ENCODE results near the gene SIGLEC5. TPM values are rescaled to one million over a fixed set of nuclear protein-coding genes. Genes with fewer than 3 reads are reported as not detected.
A peak's percentile ranks its signal among the peaks of the same experiment; 100 is the strongest.

SIGLEC5 gene
- total and polyA plus RNA-seq, 4 donors: 0.42 to 0.70 TPM; not detected in 2

DNA sequence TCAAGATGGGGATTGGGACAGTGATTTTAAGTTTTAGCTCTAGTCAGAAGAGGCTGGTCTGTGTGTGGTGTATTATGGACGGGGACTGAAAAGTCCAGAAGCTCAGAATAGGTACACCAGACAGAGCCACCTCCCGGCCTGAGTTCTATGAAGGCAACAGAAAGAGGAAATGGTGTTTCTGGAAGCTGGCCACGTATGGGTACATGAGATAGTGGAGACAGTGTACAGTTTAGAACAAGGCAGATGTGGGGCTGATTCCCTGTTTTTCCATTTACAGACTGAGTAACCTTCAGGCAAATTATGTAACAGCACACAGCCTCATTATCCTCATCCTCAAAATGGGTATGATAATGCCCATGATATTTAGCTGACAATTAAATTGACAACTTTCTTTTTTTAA is 57.8 kb downstream of the SIGLEC5 start:
- no peak for TF ChIP-seq YY1 (IDR thresholded peaks at IDR 0.05)
- TF ChIP-seq JUND (IDR thresholded peaks at IDR 0.05): no peak
- TF ChIP-seq, protein P1, sequence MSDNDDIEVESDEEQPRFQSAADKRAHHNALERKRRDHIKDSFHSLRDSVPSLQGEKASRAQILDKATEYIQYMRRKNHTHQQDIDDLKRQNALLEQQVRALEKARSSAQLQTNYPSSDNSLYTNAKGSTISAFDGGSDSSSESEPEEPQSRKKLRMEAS (IDR thresholded peaks at IDR 0.05): no peak
- TF ChIP-seq, protein P2, sequence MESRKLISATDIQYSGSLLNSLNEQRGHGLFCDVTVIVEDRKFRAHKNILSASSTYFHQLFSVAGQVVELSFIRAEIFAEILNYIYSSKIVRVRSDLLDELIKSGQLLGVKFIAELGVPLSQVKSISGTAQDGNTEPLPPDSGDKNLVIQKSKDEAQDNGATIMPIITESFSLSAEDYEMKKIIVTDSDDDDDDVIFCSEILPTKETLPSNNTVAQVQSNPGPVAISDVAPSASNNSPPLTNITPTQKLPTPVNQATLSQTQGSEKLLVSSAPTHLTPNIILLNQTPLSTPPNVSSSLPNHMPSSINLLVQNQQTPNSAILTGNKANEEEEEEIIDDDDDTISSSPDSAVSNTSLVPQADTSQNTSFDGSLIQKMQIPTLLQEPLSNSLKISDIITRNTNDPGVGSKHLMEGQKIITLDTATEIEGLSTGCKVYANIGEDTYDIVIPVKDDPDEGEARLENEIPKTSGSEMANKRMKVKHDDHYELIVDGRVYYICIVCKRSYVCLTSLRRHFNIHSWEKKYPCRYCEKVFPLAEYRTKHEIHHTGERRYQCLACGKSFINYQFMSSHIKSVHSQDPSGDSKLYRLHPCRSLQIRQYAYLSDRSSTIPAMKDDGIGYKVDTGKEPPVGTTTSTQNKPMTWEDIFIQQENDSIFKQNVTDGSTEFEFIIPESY (IDR thresholded peaks at IDR 0.05): no peak
- TF ChIP-seq RAD21 (IDR thresholded peaks at IDR 0.05): no peak
- TF ChIP-seq, protein P3, sequence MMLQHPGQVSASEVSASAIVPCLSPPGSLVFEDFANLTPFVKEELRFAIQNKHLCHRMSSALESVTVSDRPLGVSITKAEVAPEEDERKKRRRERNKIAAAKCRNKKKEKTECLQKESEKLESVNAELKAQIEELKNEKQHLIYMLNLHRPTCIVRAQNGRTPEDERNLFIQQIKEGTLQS (IDR thresholded peaks at IDR 0.05): no peak
- TF ChIP-seq HNF4G (IDR thresholded peaks at IDR 0.05): no peak
- TF ChIP-seq EGR1 (IDR thresholded peaks at IDR 0.05; ENCODE audit: low read depth in 2 of 2): no peak
- no peak for TF ChIP-seq HNF4A (conservative IDR thresholded peaks at IDR 0.05)
- no peak for TF ChIP-seq SP1 (IDR thresholded peaks at IDR 0.05)
- TF ChIP-seq RXRA (IDR thresholded peaks at IDR 0.05): no peak
- TF ChIP-seq TAF1 (conservative IDR thresholded peaks at IDR 0.05): no peak
- no peak for DNase-seq (ENCODE audit: low spot score)
- 71% methylated on average over 3 of the region's 3 CpGs for WGBS
- no peak overlapping the region for H3K9ac ChIP-seq (ENCODE audit: low read depth in 1 of 2, low read length in 2 of 2)
- no peak overlapping the region for H3K27ac ChIP-seq (ENCODE audit: low read depth in 1 of 2, low read length in 2 of 2)
- peak overlapping the region in 2 of 3 donors; percentile 71 to 85 for H3K4me3 ChIP-seq (ENCODE audit: low read depth in 1 of 3, low read length in 3 of 3)
- peaks cover 0 to 2% (median 0%) of the 10 kb centered on the region in 4 donors for H3K9me3 ChIP-seq (ENCODE audit: control insufficient read depth in 4 of 4, low read length in 3 of 4)
- H3K36me3 ChIP-seq (ENCODE audit: control insufficient read depth in 4 of 4, insufficient read depth in 3 of 4, low read depth in 1 of 4, low read length in 3 of 4): peaks cover 3 to 25% (median 17%) of the 10 kb centered on the region in 4 donors
- H3K27me3 ChIP-seq (ENCODE audit: control insufficient read depth in 4 of 4, insufficient read depth in 4 of 4, low read length in 3 of 4): peaks cover 0 to 5% (median 2%) of the 10 kb centered on the region in 4 donors
- peaks cover 5 to 17% (median 9%) of the 10 kb centered on the region in 4 donors for H3K4me1 ChIP-seq (ENCODE audit: control insufficient read depth in 4 of 4, insufficient read depth in 4 of 4, low read length in 3 of 4)

DNA sequence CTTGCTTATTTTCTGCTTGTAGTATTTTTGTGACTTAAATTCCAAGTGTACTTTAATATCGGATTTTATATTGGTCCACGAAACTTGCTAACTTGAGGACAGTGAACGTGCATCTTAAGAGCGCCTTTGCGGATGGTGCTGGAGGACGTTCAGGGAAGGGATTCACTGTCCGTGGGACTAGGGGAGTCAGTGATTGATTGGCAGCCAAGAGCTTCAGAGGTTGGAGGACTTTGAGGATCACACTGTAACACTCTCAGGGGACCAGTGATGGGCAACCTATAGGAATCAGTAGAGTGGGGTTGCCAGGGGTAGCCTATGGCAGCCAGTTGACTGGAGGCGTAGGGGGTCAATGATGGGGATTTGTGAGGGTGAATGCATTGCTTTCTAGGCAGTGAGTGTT is 58.6 kb downstream of the SIGLEC5 start:
- H3K36me3 ChIP-seq (ENCODE audit: control insufficient read depth in 4 of 4, insufficient read depth in 3 of 4, low read depth in 1 of 4, low read length in 3 of 4): peaks cover 3 to 21% (median 11%) of the 10 kb centered on the region in 4 donors
- peak overlapping the region; percentile 71 to 85 (median 73) for H3K4me3 ChIP-seq (ENCODE audit: low read depth in 1 of 3, low read length in 3 of 3)
- peaks cover 0 to 5% (median 2%) of the 10 kb centered on the region in 4 donors for H3K27me3 ChIP-seq (ENCODE audit: control insufficient read depth in 4 of 4, insufficient read depth in 4 of 4, low read length in 3 of 4)
- no peak for DNase-seq (ENCODE audit: low spot score)
- peaks cover 0 to 2% (median 0%) of the 10 kb centered on the region in 4 donors for H3K9me3 ChIP-seq (ENCODE audit: control insufficient read depth in 4 of 4, low read length in 3 of 4)
- TF ChIP-seq EGR1 (IDR thresholded peaks at IDR 0.05; ENCODE audit: low read depth in 2 of 2) (no peak), HNF4G (IDR thresholded peaks at IDR 0.05) (no peak), JUND (IDR thresholded peaks at IDR 0.05) (no peak), TAF1 (conservative IDR thresholded peaks at IDR 0.05) (no peak), HNF4A (conservative IDR thresholded peaks at IDR 0.05) (no peak), YY1 (IDR thresholded peaks at IDR 0.05) (no peak), RXRA (IDR thresholded peaks at IDR 0.05) (no peak), GABPA (IDR thresholded peaks at IDR 0.05 in 1 of 2, conservative IDR thresholded peaks at IDR 0.05 in 1 of 2) (no peak), RAD21 (IDR thresholded peaks at IDR 0.05) (no peak), FOXA1 (IDR thresholded peaks at IDR 0.05) (no peak)
- TF ChIP-seq, protein P2 (IDR thresholded peaks at IDR 0.05): no peak
- TF ChIP-seq, protein P4, sequence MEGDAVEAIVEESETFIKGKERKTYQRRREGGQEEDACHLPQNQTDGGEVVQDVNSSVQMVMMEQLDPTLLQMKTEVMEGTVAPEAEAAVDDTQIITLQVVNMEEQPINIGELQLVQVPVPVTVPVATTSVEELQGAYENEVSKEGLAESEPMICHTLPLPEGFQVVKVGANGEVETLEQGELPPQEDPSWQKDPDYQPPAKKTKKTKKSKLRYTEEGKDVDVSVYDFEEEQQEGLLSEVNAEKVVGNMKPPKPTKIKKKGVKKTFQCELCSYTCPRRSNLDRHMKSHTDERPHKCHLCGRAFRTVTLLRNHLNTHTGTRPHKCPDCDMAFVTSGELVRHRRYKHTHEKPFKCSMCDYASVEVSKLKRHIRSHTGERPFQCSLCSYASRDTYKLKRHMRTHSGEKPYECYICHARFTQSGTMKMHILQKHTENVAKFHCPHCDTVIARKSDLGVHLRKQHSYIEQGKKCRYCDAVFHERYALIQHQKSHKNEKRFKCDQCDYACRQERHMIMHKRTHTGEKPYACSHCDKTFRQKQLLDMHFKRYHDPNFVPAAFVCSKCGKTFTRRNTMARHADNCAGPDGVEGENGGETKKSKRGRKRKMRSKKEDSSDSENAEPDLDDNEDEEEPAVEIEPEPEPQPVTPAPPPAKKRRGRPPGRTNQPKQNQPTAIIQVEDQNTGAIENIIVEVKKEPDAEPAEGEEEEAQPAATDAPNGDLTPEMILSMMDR (IDR thresholded peaks at IDR 0.05; ENCODE audit: low read depth, low read length, missing input control): no peak
- TF ChIP-seq, protein P3 (IDR thresholded peaks at IDR 0.05): no peak
- H3K9ac ChIP-seq (ENCODE audit: low read depth in 1 of 2, low read length in 2 of 2): no peak overlapping the region
- peaks cover 5 to 17% (median 9%) of the 10 kb centered on the region in 4 donors for H3K4me1 ChIP-seq (ENCODE audit: control insufficient read depth in 4 of 4, insufficient read depth in 4 of 4, low read length in 3 of 4)
- H3K27ac ChIP-seq (ENCODE audit: low read depth in 1 of 2, low read length in 2 of 2): no peak overlapping the region
- WGBS: 8% methylated on average over 8 of the region's 8 CpGs
